ENCODE data around the gene CUBN.
A peak's percentile ranks its signal among the peaks of the same experiment; 100 is the strongest.

Gene CUBN

DNA sequence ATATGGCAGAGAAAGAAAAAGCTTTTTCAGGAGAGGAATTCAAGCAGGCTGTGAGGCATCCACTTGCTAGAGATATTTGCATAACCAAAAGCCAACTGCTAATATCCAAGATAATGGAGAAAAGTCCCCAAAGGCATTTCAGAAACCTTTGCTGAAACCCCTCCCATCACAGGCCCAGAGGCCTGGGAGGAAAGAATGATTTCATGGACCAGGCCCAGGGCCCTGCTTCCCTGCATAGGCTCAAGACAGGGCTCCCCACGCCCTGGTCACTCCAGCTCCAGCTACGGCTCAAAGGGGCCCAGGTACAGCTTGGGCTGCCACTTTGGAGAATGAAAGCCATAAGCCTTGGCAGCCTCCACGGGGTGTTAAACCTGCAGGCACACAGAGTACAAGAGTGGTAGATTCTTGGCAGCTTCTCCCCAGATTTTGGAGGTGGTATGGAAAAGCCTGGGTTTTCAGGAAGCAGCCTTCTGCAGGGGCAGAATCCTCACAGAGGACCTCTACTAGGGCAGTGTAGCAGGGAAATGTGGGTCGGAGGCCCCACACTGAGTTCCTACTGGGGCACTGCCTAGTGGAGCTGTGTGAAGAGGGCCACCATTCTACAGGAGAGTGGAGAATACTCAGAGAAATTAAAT lies 306.8 kb downstream of the CUBN start:
- DNase-seq (ENCODE audit: low spot score), result no peak

DNA sequence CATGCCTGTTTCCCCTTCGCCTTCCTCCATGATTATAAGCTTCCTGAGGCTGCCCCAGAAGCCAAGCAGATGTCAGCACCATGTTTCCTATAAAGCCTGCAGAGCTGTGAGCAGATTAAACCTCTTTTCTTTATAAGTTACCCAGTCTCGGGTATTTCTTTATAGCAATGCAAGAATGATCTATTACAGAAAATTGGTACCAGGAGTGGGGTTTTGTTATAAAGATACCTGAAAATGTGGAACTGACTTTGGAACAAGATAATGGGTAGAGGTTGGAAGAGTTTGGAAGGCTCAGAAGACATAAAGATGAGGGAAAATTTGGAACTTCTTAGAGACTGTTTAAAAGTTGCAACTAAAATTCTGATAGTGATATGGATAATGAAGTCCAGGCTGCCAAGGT lies 307.6 kb downstream of the CUBN start:
- DNase-seq (ENCODE audit: low spot score), result no peak

DNA sequence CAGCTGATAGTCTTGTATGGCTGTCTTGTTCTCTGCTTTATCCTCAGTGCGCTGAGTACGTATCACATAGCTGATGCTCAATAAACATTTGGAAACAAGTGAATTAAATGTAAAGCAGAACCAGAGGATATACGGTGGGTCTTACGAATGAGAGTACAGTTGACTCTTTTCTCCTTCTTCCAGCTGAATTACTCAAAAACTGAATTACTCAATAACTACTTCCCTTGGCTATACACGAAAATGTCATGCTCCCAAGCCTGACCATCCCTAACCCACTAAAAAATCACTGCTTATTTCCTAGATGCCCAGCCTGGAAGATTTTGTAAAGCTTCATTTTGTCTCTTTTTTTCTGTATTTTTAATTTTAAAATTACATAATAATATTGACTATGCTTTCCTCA lies 309.2 kb downstream of the CUBN start:
- DNase-seq (ENCODE audit: low spot score), result no peak

DNA sequence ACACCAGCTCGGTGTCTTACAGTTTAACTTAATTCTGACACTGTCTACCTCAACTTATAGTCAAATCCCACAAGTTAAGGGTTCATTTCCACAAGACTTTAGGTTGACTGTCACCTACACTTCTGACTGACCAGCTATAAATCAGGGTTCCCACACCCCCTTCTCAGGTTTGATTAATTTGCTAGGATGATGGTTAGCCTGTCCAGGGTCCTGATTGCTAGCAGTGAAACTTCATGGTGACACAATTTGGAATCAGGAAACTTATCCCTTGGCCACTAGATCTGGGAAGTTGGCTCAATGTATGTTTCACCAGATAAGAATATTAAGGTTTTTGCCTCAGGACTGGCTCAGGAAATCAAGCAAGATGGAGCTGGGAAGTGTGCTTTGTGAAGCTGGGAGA lies 309.6 kb downstream of the CUBN start:
- no peak for DNase-seq (ENCODE audit: low spot score)

DNA sequence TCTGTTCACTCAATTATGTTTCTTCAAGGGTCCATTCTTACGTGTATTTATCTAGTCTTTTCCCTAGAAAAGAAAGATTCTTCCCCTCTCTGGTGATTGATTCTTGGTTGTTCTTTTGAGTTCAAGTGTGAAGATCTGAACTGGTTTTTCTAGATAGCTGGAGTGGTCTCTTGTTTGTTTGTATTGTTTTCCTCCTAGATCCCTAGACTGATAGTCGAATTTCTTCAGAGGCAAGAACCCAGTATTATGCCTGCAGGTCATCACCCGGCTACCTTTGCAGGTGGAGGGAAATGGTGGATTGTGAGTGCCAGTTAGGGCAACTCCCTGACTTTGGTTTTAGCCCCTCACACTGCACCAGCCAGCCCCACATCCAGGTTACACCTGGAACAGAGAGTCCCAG lies 310.2 kb downstream of the CUBN start:
- DNase-seq (ENCODE audit: low spot score), result no peak

DNA sequence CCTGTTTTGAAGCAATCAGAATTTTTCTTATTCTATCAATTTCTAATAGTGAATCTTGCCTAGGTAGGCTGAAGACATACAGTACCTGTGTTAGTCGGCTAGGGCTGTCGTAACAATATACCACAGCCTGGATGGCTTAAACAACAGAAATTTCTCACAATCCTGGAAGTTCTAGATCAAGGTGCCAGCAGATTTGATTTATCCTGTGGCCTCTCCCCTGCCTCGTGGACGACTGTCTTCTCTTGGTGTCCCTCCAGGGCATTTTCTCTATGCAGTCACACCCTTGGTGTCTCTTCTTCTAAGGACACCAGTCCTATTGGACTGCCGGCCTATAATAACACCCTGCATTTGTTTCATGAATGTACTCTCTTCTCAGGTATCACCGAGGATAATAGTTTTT lies 310.6 kb downstream of the CUBN start:
- DNase-seq (ENCODE audit: low spot score), result no peak

DNA sequence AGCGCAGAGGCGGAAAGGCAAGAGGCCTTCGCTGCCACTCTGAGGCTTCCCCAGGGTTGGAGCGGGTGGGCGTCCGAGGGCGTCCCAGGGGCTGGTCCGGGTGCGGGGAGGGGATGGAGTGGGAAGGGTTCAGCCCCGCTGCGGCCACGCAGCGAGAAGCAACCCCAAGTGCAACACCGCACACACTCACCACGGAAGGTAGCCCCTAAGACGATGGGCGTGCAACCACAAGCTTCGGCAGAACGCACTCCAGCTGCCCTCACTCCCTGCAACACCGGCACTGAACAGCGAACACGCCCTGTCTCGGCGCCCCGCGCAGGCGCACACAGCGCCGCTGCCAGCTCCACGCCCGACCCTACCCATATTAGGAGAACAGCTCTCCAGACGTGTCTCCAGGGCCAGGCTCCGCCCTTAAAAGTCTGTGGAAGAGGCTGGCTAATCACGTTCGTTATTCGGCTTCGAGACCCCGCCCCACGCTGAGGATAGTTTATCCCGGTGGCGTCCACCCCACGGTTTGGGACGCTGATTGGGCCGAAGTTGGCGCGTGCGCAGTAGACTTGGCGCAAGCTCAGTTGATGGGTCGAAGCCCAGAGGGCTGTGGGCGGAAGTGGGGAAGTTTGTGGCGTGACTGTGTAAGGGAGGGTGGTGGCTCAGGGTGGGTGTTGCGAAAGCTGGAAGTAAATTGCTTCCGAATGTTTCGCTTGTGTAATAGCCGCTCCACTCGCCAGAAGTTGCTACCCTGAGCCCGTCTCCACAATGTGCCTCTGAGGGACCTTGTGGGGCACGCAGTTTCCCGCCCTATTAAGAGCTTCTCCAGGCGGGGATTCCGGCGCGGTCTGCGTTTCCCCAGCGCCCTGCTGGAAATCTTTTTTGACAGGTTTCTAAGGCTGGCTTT lies 312.2 kb downstream of the CUBN start, which contains the start of gene RSU1:
Gene RSU1 (minus strand): TSS at position 300 of the 895 bp plus-strand sequence. CDS start 343 bp downstream, outside the sequence.
- DNase-seq (ENCODE audit: low spot score), result peak; percentile 99

DNA sequence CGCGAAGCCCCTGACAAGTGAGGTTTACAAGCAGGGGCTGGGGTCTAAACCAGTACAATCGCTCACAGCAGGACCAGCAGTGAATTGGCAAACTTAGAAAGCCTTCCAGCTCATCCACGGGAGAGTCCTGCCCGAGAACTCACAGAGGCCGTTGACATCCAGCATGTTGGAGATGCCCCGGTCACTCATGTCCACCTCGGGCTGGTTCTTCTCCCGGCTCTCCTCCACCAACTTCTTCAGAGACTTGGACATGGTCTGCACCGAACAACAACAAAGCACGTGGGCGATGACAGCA lies 312.8 kb downstream of the CUBN start:
- no peak for DNase-seq (ENCODE audit: low spot score)

DNA sequence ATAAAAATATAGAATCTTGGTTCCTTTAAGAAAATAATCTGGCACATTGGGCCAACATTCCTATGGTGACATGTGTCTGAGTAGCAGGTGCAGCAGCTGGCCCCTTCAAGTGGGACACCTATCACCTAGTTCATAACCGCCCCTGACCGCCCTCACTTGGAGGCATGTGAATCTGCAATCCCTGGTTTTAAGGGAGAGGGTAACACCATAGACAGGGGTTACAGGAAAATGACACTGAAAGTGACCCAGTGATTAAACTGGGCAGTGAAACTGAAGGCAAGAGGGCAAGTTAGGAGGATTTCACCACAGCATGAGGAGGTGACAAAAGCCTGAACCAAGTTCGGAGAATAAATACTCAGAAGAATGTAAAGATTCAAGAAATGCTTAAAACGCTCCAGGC lies 313.4 kb downstream of the CUBN start:
- DNase-seq (ENCODE audit: low spot score), result peak; percentile 10

DNA sequence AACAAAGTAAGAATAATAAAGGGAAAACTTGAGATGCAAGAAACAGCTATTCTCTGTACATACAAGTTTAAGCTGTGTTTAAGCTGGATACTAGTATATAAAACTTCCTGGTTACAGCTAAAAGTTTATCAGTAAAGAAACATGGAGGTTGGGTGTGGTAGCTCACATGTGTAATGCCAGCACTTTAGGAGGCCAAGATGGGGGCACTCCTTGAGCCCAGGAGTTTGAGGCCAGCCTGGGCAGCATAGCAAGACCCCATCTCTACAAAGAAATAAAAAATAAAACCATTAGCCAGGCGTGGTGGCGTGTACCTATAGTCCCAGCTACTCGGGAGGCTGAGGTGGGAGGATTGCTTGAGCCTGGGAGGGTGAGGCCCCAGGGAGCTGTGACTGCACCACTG lies 315.6 kb downstream of the CUBN start:
- DNase-seq (ENCODE audit: low spot score), result no peak

DNA sequence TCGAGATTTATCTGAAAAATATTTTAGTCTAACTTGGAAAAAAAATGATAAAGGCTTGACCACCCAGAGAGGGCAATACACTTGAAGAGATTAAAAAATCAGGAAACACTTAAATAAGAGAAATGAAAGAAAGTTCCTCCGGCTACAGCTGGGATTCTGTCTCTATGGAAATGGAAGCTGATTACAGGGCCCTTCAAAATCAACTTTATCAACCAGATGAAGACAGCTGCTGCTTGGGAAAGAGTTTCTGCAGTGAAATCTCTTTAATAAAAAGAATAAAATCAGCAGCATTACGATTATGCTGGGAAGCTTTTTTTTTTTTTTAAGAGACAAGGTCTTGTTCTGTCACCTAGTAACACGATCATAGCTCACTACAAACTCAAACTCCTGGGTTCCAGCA lies 316.9 kb downstream of the CUBN start:
- DNase-seq (ENCODE audit: low spot score), result no peak

DNA sequence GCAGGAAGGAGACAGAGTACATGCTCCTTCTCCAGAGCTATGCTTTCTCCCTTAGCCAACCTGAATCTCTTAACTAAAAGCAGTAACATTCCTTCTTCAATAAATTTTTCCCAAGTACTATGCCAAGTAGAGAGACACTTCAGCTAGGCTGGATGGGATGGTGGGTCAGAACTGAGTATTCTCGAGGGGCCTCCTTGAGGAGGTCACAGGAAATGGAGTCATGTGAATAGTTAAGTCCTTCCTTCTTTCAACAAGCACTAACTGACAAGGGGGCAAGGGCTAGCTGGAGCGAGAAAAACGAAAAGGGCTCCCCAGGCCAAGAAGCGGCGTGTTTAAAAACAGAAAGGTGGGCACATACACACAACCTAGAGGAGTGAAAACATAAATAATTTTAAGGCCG lies 317.8 kb downstream of the CUBN start:
- no peak for DNase-seq (ENCODE audit: low spot score)

DNA sequence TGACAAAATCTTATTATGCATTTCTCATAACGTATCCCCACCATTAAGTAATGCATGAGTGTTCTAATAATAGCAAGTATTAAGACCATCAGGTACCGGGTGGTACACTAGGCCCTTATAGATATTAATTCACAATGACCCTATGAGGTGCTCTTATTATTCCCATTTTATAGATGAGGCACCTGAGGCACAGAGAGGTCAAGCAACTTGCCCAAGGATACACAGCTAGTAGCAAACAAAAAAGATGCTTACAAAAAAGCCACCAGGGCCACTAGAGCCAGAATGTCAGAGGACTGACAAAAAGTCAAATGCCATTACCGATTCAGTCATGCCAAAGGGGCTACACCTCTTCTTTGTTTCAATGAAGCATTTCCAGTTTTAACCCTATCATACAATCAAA lies 318.3 kb downstream of the CUBN start:
- no peak for DNase-seq (ENCODE audit: low spot score)

DNA sequence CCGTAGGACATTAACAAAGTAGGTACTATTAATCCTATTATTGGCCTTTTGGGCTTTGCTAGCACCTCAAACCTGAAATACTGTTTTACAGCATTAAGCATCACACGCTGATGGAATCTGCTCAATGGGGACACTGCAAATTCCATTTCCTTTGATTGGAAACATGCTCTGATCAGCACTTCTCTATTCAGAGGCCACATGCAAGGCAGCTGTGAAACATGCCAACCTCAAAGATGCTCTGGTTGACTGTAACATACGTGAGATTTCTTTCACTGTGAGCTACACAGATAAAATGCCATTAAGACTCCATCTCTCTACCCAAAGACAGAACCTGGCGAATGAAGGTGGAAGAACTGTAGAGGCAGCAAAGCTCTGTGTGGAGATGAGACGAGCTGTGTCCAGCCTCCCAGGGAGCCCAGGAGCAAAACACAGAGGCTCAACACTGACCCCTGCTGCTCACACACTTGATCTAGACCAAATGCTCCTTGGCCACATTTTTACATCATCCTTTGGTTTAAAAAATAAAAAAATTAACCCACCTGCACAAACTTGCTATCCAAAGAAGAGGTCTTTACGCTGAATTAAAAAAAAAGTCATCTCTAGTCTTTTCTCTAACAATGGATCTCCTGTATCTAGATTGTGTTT lies 320.4 kb downstream of the CUBN start:
- DNase-seq (ENCODE audit: low spot score), result peak; percentile 51

DNA sequence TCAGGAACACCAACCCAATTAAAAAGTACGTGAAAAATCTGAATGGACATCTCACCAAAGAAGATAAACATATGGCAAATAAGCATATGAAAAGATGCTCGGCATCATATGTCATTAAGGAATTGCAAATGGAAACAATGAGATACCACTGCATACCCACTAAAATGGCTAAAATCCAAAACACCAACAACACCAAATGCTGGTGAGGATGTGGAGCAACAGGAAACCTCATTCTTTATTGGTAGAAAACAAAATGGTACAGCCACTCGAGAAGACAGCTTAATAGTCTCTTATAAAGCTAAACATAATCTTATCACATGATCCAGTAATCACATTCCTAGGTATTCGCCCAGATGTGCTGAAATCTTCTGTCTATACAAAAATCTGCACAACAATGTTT lies 325.5 kb downstream of the CUBN start:
- DNase-seq (ENCODE audit: low spot score), result no peak

DNA sequence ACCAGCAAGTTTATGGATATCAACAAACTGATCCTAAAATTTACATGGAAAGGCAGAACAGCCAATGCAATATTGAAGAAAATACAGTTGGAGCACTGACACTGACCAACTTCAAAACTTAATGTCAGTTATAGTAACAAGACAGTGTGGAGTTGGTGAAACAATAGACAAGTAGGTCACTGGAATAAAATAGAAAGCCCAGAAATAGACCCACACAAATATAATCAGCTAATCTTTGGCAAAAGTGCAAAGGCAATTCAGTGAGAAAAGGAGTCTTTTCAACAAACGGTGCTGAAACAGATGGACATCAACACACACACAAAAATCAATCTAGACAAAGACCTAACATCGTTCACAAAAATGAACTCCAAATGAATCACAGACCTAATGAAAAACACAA lies 326.1 kb downstream of the CUBN start:
- DNase-seq (ENCODE audit: low spot score), result no peak

DNA sequence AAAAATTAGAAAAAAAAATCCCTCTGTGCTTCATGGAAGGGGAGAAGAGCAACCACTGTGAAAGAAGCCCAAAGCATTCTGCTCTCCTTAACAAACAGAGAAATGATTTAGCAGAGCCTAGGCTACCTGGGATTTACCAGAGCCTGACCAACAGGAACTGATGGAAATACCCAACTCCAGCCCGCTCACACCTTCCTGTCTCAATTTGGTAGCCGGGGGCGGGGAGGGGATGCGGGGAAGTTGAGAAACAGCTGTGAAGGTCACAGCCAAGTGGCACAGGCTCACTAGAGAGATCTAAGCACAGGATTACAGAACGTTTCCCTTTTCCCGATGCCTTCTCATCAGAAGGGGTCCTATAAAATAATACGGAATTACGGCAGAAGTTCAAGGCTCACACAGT lies 330.0 kb downstream of the CUBN start:
- no peak for DNase-seq (ENCODE audit: low spot score)

DNA sequence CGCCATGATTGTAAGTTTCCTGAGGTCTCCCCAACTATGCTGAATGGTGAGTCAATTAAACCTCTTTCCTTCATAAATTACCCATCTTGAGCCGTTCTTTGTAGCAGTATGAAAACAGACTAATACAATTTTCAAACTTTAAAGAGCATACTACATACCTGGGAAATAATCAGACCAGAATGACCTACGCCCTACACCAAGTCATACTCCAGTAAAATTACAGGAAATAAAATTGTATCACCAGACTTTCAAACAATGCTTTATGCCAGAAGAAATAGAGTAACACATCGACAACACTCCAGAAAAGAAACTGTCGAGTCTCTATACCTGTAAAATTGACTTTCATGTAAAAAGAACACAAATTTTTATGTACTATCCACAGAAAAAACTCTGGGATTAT lies 331.0 kb downstream of the CUBN start:
- DNase-seq (ENCODE audit: low spot score), result no peak

DNA sequence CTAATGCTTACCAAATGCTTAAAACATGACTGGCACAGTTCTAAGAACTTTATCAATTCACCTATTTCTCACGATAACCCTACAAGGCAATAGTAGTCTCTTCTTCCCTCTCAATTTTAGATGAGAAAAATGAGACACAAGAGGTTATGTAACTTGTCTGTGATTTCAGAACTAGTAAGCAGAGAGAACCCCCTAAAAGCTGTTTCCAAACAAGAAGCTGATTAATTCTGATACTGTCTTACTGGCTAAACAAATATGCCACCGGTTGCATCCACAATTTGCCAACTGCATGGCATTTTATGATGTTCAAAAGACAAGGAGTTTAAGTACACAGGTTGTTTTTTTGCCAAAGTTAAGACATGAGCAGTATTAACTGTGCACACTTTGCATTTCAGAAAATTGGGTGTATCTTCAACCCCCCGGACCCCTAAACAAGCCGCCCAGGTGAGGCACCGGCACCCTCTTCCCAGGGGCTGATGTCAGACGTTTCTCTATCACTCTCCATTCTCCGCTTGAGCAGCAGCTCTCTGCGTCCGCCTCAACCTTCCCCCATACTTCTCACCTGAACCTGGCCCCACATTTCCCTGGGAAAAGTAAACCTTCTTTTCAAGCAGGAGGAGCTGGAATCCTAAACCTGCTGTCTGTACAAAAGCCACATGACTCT lies 334.1 kb downstream of the CUBN start:
- no peak for DNase-seq (ENCODE audit: low spot score)

DNA sequence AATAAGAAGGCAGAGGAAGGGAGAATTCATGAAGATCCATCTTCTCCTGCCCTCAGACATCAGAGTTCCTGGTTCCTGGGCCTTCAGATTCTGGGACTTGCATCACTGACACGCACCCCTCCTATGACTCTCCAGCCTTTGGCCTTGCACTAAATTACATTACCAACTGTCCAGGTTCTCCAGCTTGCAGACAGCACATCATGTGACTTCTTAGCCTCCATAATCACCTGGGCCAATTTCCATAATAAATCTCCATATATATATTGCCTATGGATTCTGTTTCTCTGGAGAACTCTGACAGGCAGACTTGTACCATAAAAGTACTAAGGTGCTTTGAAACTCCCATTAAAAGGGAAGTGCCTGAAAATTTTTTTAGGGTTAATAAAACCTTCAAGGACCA lies 335.6 kb downstream of the CUBN start:
- no peak for DNase-seq (ENCODE audit: low spot score)

DNA sequence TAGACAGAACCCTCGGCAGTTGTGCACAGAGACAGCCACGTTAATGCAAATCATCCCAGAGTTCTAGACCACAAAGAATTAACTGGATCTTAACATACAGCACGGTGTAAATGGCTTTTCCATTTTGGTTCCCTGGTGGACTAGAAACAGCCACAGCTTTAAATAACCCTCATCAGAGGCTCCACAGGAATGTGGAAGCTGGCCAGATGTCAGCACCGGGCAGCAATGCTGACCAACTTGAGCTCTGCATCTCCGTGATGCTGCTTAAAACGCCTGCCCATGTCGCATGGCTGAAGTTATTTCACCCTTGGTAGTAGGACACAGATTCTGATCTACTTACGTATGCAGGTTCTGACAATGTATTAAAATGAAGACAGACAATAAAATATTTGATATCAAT lies 336.9 kb downstream of the CUBN start:
- no peak for DNase-seq (ENCODE audit: low spot score)

DNA sequence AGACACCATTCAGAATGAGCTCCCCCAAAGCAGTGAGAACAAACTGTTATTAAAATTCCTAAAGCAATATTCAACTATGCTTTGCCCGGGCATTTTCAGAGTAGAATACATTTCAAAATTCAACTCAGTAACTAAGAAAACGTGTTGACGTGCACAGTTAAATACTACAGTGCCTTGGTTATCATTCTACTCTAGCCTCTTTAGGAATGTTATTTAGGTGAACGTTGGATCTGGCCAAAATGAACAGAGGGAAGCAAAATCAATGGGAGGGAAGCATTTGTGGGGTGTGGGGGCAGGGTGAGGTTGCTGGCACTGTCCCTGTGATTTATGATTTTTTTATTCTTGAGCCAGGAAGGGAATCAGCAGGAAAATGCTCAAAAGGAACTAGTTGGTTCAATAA lies 339.8 kb downstream of the CUBN start:
- DNase-seq (ENCODE audit: low spot score), result no peak
